Jurkat, Clone E6-1 (cell line): ENCODE data around the gene FAM8A1.

ENCODE experiments used
- DNase-seq: peaks from one replicate; pipeline ENCODE4 v3.0.0-alpha.2; 2011; ENCODE audit warnings: low read depth, low spot score
- H3K4me3 ChIP-seq: 2 replicates; pipeline ENCODE4 v1.5.1; 2011; ENCODE audit warnings: mild to moderate bottlenecking, low read length, control low read depth, moderate library complexity

The FAM8A1 gene

DNA sequence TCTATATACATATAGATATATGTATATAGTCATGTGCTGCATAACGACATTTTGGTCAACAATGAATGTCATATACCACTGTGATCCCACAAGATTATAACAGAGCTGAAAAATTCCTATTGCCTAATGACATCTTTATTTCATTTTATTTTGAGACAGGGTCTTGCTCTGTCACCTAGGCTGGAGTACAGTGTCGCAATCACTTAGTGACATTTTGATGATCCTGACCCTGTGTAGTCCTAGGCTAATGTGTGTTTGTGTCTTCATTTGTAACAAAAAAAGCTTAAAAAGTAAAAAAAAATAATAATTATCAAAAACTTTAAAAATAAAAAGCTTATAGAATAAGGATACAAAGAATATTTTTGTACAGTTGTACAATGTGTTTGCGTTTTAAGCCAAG is 4.0 kb upstream of the FAM8A1 start:
- no peak for DNase-seq

DNA sequence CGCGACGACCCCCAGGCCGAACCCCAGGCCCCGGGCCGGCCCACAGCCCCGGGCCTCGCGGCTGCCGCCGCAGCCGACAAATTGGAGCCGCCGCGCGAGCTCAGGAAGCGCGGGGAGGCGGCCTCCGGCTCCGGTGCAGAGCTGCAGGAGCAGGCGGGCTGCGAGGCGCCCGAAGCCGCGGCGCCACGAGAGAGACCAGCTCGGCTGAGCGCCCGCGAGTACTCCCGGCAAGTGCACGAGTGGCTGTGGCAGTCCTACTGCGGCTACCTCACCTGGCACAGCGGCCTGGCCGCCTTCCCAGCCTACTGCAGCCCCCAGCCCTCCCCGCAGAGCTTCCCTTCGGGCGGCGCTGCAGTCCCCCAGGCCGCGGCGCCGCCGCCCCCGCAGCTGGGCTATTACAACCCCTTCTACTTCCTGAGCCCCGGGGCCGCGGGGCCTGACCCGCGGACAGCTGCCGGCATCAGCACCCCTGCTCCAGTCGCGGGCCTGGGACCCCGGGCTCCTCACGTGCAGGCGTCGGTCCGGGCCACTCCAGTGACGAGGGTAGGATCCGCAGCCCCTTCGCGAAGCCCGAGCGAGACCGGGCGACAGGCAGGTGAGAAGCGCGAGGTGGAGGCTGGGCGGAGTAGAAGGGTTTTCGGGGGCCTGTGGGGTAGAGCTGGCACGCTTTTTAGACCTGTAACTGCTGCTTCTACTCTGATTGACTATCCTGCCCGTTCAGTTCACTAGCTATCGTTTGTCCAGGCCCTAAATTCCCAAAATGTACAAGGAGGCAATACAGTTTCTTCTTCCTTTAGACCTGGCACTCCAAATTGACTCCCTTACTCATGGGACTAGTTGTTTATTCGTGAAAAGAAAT is 654 bp downstream of the FAM8A1 start:
- H3K4me3 ChIP-seq = peak overlapping the region; percentile 65
- peak; percentile 18 for DNase-seq

More for the DNA sequence above, 4.0 kb upstream of the FAM8A1 start:
- no peak overlapping the region for H3K4me3 ChIP-seq

DNA sequence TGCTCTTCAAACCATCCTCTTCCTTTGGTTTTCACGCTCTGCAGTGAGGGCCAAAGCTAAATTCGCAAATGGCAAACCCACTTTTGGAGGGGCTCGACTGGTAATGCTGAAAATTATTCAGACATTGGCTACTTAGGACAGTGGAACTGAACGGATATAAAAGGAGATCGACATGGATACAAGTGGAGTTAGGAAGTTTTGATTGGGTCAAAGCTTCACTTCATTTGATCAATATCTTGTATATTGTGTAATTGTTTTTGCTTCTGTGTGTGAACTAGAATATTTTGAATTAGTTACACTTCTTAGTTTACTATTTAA is 1.2 kb downstream of the FAM8A1 start:
- no peak for DNase-seq
- peak overlapping the region; percentile 65 for H3K4me3 ChIP-seq

DNA sequence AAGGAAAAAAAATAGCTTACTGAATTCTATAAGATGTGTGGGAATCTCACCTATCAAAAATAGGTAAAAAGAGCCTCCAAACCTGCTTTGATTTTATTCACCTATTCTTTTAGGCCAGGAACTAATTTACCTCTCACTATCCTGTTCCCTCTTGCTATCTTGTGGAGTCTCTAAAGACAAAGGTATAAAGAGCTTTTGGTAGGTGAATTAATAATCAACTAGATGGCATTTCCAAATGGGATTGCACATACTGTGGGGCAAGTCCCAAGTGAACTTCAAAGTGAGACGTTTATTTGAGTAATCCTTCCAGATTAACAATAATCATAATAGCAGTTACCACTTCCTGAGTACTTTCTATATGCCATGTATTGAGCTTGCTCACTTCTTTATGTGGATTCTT is 2.8 kb downstream of the FAM8A1 start:
- no peak for DNase-seq
- H3K4me3 ChIP-seq = no peak overlapping the region

DNA sequence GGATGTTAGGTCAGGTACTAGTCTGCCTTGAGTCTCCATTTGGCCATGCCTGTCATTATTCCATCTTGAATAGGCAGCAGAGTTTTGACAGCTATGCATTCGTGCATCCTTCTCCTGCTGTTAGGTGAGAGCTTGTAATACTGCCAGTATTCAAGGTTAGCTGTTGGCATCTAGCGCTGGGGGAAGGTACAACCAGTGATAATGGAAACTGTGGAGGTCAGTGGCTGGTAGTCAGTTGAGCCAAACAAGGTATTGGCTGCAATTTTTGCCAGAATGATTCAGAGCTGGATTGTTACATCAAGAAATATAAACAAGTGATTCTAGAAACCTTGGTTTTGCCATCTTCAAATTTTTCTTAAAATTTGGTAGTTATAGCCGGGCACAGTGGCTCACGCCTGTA is 6.5 kb downstream of the FAM8A1 start:
- no peak for DNase-seq

DNA sequence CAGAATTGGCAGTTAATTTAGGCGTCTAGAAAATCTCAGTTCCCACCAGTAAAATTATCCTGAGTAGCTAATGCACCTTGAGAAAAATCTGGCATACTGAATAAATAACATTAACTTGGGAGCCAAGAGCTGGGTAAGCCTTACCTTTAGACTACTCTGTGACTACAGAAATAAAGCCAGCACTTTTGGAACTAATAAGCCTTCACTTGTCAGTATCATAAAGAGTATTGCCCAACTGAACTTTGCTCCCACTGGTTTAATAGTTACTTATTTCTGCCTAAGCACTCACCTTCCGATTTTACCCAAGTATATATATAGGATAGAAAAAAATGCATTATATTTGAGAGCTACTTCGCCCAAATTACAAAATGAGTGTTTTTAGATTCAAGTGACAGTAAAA is 10.7 kb downstream of the FAM8A1 start:
- no peak for DNase-seq
- H3K4me3 ChIP-seq = no peak overlapping the region

More for the DNA sequence above, 6.5 kb downstream of the FAM8A1 start:
- no peak overlapping the region for H3K4me3 ChIP-seq

DNA sequence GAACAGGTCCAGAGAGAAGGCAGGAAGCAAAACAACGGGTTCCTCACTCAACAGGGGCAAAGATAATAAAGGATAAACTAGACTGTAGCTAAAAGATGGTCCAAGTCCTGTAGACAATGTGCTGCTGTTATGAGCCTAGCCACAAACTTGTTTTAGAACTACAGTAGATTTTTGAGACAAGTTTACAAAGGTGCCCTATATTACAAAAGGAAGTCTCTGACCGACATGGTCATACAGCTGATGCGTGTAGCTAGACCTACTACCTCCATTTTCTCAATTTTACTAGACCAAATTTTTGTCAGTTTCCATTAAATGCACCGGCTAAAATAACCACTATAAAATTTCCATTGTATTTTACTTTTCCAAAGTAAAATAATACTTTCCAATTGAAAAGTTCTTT is 11.9 kb downstream of the FAM8A1 start:
- no peak for DNase-seq
- H3K4me3 ChIP-seq = no peak overlapping the region

DNA sequence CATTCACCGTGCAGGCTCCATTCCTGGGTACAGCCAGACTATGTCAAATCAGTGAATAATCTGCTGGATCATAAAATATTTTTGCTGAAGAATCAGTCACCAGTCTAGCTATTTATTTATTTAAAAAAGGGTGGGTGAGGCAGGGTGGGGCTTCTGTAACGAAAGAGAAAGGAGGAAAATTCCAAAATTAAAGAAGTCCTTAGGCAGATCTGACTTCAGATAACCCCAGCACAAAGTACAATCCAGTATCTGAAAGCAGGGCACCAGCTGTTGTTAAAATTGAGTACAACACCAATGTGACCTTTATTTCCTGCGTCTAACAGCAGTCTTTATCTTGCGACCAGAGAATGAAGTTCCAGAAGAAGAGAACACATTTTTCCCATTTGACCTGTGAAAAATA is 15.7 kb downstream of the FAM8A1 start:
- H3K4me3 ChIP-seq = no peak overlapping the region
- DNase-seq = no peak

DNA sequence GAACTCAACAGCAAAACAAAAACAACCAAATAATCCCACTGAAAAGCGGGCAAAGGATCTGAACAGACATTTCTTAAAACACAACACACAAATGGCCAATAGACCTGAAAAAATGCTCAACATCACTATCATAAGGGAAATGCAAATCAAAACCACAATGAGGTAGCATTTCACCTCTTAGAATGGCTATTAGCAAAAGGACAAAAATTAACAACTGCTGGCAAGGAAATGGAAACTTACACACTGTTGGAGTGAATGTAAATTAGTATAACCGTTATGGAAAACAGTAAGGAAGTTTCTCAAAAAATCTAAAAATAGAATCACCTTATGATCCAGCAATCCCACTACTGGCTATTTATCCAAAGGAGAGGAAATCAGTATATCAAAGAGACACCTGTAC is 20.9 kb downstream of the FAM8A1 start:
- DNase-seq = no peak
- H3K4me3 ChIP-seq = no peak overlapping the region

DNA sequence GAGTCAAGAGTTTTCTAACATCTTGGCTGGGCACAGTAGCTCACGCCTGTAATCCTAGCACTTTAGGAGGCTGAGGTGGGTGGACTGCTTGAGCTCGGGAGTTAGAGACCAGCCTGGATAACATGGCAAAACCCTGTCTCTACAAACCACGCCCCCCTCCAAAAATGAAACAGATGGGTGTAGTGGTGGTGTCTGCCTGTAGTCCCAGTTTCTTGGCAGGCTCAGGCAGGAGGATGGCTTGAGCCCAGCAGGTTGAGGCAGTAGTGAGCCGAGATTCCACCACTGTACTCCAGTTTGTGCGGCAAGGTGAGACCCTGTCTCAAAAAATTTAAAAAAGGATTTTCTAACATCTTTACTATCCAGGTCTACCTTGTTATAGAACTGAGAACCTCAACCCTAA is 22.0 kb downstream of the FAM8A1 start:
- H3K4me3 ChIP-seq = no peak overlapping the region
- no peak for DNase-seq

DNA sequence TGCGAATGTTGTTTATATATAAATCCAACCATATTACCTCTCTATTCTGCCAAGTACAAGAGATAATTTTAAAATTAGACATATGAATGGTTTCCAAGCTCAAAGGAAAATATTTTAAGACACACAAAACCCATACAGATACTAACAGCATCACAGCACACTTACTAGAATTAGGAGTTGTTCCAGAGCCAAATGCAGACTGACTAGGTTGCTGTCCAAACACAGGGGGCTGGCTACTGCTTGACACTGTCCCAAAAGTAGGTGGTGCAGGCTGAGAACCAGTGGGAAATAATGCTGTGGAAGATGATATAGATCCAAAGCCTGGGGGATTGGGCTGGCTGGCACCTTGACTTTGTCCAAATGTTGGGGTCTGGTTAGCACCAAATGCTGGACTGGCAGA is 24.3 kb downstream of the FAM8A1 start:
- no peak for DNase-seq
- H3K4me3 ChIP-seq = no peak overlapping the region

DNA sequence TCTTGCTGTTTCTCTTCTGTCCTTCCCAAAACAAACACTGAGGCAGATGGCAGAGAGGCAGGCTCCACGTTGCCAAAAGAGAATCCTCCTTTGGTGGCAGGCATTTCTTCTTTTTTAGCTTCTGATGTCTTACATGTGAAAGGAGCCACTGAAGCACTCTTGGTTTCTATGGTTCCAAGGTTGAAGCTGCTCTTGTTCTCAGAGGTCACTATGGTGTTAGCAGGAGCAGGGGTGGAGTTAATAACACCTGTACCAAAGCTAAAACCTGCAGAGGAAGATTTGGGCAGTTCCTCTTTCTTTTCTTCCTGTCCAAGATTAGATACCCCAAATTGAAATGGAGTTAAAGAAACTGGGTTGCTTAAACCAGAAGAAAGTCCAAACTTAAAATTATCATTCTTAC is 28.8 kb downstream of the FAM8A1 start:
- no peak overlapping the region for H3K4me3 ChIP-seq
- DNase-seq = no peak

DNA sequence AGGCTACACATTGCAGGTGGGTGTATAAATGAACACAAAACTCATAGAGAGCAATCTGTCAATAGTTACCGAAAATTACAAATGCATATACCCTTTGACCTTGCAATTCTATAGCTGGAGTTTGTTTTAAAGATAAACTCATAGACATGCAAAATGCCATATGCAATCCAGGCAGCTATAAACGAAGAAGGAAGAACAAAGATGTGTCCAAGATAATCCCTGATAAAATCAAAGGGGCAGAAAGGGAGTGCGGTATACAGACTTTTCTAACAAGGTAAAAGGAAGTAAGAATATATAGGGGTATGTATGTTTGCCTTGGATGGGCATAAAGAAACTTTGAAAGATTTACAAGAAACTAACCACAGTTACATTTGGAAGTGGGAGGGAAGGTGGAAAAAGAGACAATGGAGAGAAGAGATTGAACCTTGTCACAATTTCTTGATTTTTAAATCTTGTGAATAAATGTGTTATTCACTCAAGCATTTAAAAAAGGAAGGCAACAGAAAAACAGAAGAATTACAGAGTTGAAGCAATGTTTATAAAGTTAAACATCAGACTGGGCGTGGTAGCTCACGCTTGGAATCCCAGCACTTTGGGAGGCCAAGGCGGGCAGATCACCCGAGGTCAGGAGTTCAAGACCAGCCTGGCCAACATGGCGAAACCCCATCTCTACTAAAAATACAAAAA is 29.9 kb downstream of the FAM8A1 start:
- H3K4me3 ChIP-seq = no peak overlapping the region
- DNase-seq = no peak

DNA sequence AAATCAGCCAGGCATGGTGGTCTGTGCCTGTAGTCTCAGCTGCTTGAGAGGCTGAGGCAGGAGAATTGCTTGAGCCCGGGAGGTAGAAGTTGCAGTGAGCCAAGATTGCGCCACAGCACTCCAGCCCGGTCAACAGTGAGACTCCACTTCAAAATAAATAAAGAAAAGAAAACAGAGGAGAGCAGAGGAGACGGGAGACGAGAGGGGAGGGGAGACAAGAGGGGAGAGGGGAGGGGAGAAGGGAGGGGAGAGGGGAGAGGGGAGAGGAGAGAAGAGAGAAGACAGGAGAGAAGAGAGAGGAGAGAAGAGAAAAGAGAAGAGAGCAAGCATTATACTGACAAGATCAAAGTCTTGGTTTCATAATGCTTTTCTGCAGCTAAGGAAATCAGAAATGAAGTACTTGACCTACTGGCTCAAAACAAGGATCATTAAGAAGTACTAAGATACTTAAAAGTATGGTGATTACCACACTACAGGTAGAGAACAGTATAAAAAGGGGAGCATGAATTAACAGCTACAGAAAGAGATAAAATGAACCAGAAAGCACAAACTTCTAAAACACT is 30.5 kb downstream of the FAM8A1 start:
- no peak for DNase-seq
- H3K4me3 ChIP-seq = no peak overlapping the region

DNA sequence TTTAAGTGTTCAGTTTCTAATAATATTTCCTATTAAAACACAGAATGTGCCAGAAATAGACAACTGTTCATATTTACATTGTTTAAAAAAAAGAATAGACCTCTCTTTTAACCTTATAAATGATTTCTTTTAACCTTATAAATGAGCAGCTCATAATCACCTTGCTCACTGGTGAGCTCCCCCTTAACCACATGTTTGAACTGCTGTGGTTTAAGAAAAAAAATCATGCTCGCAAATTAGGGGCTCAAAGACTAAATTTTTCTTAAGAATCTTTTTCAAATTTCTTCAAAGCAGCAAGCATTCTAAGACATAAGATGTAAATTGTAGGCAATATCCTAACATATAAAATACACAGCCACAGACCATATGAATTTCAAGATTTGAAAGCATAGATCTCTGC is 32.8 kb downstream of the FAM8A1 start:
- DNase-seq = peak; percentile 39
- H3K4me3 ChIP-seq = no peak overlapping the region

DNA sequence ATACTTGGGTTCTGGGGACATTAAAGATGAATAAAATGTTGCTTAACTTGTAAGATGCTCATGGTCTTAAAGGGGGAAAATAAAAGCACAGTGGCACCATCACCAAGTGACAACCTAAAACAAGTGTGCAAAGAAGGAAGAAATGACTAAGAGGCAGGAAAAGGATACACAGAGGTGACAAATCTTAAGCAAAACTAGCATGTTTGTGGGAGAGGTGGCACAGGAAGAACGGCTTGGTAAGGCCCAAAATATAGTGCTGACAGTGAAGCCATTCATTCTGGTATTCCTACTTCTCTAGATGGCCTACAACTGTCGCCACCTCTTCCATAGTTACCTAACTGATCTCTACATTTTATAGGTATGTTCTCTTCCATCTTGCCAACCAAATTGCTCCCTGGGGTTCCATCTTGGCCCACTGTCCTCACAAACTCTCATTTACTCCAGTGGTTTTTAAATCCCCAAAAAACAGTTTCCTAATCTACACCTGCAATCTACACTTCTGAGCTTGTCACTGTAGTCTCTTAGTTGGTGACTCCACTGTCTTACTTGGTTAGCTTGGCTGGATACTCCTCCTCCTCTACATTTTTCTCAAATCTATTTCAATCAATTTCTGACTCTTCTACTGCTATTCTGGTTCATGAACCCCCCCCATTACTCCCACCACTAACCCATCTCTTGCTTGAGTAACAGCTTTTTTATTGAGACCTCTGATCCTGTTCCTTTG is 33.5 kb downstream of the FAM8A1 start:
- DNase-seq = peak; percentile 33
- no peak overlapping the region for H3K4me3 ChIP-seq

DNA sequence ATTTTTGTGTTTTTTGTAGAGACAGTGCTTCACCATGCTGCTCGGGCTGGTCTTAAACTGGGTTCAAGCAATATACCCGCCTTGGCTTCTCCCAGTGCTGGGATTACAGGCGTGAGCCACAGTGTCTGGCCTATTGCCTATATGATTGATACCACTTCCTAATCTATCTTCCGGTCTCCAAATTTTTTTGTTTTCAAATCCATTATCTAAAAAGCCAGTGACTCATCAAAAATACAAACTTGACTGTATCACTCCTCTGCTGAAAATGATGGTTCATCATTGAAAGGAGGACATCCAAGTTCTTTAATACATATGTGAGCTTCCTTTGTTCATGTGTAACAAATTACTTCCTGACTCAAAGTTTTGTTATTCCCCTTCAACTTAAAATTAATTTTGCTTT is 35.5 kb downstream of the FAM8A1 start:
- no peak for DNase-seq
- H3K4me3 ChIP-seq = no peak overlapping the region

DNA sequence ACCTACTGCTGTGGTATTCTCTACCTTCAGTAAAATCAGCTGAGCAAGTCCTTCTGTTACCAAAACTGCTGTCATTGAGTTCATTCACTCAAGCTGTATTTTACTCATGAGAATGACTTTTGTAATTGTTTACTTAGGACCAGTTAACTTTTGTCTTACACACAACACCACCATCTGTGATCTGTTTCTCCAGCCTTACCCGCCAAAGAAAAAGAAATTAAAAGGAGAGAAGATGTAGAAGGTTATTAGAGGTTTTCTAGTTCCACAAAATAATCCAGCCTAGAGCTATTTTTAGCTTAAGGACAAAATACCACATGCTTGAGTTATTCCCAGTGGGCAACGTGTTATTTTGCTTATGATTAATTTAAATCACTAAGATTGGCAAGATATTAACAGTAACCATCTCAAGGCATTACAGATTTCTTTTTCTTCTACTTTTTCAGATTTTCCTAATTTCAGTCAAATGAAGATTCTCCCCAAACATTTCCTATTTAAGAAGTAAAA is 38.2 kb downstream of the FAM8A1 start:
- H3K4me3 ChIP-seq = no peak overlapping the region
- no peak for DNase-seq

DNA sequence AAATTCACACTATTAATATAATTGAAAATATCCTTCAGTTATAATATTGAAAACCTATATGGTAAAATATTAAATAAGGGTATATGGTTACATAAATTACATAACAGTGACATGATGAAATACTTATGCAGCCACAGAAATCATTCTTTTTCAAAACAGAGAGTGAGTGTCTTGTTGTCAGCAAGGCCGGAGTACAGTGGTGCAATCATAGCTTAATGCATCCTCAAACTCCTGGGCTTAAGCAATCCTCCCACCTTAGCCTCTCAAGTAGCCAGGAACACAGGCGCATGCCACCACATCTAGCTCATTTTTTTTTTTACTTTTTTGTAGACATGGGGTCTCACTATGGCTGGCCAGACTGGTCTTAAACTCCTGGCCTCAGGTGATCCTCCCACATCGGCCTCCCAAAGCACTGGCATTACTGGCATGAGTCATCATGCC is 40.4 kb downstream of the FAM8A1 start:
- no peak for DNase-seq
- no peak overlapping the region for H3K4me3 ChIP-seq

DNA sequence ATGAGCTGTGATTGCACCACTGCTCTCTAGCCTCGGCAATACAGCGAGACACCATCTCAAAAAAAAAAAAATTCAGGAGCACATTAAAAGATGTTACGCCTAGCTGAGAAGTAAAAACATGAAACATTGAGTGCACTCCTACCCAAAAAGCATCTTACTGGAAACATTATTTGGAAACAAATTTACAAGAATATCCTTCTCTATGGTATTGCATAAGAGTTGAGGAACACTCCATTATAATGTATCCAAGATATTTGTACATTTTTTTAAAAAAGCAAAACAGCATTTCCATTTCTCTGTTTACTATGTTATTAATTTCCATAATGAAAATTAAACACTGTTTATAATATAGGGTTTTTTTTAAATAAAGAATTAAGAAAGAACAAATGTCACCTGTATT is 48.6 kb downstream of the FAM8A1 start:
- DNase-seq = no peak
- no peak overlapping the region for H3K4me3 ChIP-seq
